ENCODE data around the gene TRIM2.

The TRIM2 gene

DNA sequence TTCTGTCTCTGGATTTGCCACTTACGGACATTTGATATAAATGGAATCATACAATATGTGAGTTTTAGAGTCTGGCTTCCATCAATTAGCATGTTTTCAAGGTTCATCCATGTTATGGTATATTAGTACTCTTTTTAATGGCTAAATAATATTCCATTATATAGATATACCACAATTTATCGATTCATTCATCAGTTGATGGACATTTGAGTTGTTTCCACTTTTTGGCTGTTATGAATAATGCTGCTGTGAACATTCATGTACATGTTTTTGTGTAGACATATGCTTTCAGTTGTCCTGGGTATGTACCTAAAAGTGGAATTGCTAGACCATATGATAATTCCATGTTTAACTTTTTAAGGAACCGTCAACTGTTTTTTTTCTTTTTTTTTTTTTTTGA is 79.0 kb downstream of the TRIM2 start:
- DNase-seq, result no peak

DNA sequence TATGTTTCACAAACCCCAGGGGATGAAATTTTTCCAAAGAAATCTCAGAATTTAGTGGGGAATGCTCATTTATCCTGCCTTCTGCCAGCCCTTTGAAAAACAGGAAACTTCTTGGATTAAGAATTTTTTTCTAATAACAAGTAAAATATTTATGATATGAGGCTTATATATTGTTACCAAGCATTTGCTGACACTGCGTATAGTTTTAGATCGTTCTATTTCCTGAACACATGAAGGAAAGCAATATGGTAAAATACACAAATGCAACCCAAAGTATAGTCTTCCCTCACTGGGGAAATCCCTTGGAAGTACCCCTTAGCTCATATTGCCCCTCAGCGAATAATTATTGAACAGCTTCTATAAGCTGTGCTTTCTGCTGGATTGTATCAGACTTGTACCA is 85.9 kb downstream of the TRIM2 start:
- DNase-seq, result no peak

DNA sequence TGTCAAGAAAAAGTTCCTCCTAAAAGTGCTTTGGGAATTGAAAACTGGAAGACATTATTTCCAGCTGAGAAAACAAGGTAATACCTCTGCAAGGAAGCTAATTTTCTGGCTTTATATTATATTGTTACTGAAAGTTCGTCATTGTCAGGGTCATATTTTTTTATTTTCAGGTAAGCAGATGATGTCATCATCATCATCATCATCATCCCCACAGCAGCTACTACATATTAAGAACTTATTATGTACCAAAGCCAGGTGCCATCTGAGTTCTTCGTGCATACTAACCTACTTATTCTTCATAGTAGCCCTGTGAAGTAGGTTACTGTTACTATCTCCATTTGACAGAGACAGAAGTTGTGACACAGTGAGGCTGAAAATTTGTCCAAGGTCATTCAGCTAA is 87.3 kb downstream of the TRIM2 start:
- DNase-seq, result no peak

DNA sequence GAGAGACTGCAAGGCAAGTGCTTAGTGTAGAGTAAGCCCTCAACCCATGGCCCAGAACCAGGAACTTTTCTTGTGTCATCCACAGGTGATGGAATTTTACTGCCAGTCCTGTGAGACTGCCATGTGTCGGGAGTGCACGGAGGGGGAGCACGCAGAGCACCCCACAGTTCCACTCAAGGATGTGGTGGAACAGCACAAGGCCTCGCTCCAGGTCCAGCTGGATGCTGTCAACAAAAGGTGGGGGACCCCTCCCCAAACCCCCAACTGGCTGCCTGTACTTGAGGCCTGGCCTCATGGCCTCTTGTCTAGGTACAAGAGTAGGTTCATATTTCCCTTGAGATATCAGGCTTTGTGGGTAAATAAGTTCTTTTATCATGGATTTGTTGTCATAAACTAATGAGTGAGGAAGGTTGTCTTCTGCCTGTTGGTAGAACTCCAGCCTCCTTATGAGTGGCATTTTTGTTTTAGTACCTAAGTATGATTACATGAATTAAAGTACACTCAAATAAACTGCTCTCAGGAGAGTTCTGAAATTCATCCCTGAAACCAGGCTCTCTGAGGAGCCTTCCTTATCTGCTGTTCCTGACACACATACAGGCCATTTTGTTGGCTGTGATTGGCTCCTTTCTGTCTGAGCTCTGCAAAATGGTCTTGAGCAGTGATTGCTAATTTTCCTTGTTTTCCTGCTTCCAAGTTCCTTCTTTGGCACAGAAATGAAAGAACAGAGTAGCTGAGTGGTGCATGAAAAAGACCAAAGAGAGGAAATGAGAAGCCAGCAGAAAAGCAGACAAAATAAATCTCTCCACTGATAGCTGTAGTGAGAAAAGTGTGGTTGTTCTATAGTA is 88.9 kb downstream of the TRIM2 start:
- DNase-seq, result no peak

DNA sequence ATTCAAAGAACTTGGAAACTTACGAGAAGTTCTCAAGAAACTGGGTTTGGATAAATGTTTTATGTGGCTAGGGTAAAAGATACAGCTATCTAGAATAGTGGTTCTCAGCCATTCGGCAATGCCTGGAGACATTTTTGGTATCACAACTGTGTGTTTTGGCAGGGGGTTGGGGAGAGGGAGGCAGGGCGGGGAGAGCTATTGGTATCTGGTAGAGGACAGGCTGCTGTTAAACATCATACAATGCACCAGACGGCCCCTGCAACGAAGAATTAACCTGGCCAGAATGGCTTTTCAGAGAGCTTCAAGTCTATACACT is 89.5 kb downstream of the TRIM2 start:
- DNase-seq, result no peak

DNA sequence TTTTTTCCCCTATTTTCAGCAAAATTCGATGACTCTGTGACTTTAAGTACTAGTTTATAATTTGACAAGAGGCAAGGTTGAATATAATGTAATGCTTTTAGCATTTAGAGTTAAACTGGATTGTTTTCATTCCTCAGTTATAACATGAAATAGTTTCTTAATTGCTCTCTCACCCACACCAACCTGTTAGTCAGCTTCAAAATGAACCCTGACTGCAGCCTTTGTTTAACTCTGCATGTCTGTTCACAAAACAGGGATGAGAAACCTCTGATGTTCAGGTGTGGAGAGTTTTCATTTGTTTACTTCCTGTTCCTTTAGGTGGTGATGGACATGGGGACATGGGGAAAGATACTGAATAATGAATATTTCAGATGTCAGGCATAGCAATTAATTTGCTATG is 90.4 kb downstream of the TRIM2 start:
- no peak for DNase-seq

DNA sequence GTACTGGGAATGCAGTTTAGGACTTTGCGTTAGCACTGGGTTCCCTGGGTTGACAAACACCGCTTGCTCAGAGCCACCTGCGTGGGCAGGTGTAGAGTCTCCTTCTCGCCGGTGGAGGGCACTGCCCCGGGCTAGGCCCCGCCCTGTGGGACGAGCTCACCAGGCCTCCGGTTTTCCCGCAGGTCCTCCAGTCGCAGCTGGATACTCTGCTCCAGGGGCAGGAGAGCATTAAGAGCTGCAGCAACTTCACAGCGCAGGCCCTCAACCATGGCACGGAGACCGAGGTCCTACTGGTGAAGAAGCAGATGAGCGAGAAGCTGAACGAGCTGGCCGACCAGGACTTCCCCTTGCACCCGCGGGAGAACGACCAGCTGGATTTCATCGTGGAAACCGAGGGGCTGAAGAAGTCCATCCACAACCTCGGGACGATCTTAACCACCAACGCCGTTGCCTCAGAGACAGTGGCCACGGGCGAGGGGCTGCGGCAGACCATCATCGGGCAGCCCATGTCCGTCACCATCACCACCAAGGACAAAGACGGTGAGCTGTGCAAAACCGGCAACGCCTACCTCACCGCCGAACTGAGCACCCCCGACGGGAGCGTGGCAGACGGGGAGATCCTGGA is 91.0 kb downstream of the TRIM2 start:
- DNase-seq, result no peak

DNA sequence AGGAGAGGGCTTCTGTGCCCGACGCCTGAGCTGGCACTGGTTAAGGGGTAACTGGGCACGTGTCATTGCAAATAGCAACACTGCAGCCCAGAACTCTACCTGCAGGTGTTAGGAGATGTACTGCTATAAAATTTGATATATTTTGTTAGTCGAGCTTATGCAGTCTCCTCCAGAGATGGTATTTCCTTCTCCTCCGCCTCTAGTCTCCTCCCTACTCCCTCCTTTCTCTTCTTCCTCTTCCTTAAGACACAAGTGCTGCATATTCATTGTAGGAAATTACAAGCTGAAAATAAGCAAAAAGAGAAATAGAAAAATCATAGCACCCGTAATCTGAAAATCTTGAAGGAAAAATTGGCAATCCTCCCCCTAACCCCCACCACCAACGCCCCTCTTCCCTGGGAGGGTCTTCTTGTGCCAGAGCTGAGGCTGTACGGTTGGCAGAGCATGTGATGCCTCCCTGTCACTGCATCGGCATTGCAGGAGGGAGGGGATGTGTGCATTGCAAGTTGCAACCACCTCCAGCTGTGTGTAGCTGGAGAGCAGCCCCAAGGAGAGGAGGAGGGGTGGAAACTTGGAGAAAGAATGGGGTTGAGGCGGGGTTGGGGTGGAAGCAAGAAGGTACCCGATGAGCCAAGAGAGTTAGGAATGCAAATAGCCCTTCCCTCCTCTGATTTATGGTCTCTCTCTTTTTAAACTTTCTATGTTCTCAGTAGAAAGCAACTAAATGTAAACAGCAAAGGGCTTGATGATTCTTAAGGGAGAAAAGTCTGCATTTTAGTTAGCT is 92.0 kb downstream of the TRIM2 start:
- no peak for DNase-seq

DNA sequence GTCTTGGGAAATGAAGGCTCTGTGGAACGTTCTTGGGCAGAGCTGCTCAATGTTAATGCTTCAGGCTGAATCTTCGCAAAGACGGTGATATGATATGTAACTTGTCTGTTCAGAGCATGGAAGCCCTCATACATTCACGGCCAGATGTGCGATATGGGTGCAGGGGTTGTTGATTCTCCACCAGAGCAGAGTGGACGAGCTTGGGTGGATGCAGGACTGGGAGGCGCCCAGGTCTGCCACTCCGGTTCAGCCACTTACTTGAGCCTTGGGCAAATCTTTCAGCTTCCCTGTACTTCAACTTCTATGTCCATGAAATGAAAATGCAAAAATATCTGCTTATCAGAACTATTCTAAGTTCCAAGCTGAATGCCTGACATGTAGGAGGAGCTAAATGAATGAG is 92.9 kb downstream of the TRIM2 start:
- no peak for DNase-seq

DNA sequence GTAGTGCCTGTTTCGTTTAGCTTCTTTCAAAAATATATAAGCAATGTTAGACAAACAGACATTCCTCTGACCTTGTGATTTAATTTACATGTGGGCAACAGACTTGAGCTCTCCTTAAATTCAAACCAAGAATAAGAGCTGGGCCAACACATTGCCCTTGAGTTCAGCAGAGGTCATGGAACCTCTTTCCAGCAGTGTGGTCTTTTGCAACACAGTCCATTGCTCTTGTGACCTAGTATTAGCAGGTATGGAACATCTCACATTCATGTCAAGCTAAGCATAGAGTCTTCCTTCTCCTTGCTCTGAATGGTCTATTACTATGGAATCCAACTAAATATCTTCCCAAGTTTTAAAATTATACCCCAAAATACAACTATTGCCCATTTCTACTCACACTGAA is 106.5 kb downstream of the TRIM2 start:
- DNase-seq, result no peak

DNA sequence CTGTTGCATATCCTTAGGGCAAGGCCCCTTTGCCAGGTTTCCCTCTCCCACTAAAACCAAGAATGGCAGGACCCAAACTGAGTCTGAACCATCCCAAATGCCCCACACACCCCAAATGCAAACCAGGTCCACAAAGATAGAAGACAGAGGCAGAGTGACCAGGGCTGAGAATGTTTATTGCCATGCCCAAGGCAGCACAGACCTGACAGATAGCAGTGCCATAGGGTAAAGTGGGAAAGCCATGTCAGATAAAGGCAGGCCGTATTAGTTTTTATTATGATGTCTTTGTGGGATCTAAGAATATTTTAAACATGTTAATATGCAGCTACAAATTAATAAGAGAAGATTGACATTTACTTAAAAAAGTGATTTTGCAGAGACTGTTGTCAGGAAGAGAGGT is 110.7 kb downstream of the TRIM2 start:
- no peak for DNase-seq

DNA sequence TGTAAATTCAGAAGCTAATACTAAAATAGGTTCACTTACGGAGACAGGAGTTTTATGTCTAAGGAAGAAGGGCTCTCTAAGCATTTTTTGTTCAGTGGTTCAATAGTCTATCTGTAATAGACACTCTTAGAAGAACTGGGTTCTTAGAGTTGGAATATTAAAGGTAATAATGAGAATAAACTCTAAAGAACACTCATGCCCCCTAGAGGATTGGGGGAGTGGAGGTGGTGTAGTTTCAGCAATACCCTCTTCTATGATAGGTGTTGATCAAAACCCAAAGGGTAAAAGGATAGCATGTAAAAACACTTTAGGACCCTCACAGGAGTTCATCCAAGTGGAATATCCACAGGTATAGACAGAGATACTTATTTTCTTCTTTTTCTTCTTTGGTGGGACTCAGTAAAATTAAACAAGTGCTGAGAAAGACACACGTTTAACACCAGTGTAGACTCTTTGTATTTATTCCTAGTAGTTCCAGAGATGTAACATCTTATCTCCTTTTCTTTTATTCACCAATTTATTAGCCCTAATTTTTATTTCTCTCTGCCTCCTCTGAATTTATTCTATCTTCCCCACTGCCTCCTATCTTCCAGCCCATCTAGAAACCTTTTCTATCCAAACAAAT is 114.6 kb downstream of the TRIM2 start:
- peak; percentile 39 for DNase-seq

DNA sequence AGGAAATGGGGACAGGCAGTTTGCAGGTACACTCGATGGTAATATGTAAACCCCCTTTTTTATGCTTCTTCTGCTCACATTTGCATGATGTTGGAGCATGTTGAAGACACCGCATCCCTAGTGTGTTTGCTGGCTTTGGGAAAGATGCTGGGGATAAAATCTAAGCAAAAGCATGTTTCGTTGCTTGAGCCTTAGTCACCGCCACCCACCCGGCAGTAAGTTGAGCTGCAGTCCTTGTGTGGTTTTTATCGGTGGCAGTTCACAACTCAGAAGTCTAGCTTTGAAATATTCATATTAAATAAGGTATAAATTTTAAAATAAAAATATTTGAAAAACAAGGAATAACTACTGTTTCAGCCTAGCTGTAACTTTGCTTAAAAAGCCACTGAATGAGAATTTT is 118.5 kb downstream of the TRIM2 start:
- DNase-seq, result no peak

DNA sequence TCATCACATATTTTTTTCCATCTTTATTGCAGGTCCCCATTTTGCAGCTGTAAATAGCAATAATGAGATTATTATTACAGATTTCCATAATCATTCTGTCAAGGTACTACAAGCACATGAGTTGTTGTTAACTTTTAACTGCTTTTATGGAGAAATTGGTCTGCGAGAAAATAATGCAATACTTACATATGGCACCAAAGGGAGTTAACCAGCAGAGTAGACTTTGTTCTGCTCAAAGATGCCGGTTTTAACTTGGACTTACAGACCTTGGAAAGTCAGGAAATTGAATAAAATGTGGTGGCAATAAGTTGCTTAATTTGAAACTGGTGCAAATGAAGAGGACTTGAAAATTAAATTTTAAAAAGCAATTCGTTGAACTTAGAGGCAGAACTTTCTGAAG is 119.8 kb downstream of the TRIM2 start:
- DNase-seq, result no peak

DNA sequence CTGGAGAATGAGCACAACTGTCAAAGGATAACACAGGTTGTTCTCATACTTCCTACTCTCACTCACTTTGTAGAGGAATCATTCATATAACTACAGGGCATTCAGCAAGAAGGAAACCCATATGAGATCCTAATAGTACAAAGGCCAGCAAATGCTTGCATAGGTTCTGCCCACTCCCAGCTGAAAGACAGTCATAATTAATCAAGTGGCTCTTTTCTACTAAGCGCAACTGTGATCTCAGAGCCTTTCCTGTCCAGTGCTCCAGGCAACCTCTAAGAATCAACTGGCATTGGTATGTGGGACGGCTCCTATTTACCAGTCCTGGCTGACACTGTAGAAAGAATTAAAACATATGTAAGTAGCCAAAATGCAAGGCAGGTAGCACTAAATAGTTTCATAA is 121.3 kb downstream of the TRIM2 start:
- no peak for DNase-seq

DNA sequence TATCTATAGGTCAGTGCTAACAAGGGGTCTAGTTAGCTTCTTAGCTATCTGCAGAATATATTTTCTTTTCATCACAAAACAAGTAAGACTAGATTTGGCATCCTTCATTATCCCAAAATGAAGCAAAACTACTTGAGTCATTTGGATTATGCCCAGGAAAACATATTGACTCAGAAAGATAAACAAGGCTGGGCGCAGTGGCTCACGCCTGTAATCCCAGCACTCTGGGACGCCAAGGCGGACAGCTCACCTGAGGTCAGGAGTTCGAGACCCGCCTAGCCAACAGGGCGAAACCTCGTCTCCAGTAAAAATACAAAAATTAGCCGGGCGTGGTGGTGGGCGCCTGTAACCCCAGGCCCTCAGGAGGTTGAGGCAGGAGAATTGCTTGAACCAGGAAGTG is 122.3 kb downstream of the TRIM2 start:
- DNase-seq, result no peak

DNA sequence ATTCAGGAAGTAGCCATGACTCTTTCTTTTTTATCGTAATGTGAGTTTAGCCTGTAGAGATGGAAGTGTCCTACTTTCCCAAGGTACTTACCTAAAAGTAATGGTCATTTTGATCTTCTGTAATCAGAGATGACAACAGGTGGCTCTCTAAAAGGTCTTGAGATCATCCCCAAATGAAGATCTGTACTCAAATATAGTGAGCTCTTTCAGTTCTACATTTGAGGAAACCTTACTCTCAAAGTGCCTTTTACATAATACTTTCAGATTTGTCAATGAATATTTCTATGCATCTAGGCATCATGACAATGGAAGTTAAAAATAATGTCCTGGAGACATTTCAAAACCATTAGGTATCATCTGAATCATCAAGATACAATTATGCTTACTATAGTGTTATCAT is 123.0 kb downstream of the TRIM2 start:
- no peak for DNase-seq

DNA sequence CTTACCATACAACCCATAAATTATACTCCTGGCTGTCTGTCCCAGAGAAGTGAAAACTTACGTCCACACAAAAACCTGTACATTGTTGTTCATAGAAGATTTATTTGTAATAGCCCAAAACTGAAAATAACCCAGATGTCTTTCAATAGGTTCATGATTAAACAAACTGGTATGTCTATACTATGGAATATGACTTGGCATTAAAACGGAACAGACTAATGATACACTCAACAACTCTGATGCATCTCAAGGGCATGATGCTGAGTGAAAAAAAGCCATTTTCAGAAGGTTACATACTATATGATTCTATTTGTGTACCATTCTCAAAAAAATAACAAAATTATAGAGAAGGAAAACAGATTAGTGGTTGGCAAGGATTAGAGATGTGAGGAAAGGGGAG is 128.7 kb downstream of the TRIM2 start:
- no peak for DNase-seq

DNA sequence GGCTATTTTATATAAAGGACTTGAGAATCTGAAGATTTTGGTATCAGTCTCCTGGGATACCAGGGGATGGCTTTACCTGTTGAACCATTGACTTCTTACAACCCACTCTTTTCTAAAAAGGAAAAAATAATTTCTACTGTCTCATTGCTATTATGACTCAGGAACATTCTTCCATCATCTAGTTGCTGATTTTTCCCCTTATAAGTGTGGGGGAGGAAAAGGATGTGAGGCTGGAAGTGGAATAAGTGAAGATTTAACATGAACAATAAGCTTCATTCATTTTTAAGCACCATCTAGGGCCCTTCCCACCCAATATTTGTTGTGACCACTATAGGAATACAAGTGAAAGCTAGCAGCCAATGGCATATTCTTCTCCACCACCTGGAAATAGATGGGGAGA is 129.6 kb downstream of the TRIM2 start:
- no peak for DNase-seq

DNA sequence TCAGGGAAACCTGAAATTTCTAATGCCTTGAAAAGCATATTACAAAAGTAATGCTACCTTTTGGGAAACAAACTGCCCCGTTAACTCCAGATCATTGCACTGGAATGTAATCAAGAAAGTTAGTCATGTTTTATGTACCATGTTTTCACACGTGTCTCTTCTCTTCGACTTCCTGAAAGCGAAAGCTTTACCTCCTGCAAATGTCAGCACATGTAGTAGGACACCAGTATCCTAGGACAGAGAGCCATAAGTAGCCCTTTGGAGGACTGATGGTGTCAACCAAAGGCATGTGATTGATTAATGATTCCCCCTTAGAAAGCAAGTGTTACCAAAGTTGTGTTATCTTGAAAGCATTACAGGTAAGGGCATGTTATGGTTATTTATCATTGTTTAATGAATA is 131.4 kb downstream of the TRIM2 start:
- no peak for DNase-seq

DNA sequence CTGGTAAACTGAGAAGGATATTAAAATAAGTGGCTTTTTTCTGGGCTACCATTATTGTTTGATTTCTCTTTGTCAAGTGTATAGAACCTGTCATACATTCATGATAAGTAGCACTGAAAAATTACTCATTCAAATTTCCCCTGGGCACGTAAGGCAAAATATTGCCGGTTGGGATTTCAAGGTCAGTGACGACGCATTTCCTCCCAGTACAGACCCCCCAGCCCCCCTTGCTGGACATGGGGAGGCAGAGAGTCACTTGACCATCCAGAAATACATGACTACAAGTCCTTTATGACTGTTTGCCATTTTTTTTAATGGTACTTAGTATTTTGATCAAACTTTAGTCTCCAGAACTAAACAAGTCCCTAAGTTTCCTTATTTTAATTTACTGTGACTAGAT is 133.4 kb downstream of the TRIM2 start:
- no peak for DNase-seq

DNA sequence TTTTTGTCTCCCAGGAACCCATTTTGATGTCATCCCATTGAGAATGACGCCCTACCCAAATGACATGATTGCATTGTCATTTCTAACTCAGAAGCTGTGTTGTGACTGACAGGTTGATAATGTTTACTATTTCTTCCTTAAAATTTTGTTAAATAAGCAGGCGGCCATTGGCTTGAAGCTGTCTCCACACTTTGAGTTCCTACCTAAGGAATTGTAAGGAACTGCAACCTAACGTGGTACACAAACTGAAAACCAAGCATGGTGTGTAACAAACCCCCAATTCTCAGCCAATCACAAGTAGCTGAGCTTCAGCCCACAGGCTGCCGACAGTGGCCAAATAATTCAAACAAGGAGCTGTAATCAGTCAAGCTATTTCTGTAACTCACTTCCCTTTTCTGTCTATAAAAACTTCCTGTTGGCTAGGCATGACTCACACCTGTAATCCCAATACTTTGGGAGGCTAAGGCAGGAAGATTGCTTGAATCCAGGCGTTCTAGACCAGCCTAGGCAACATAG is 137.4 kb downstream of the TRIM2 start:
- no peak for DNase-seq

DNA sequence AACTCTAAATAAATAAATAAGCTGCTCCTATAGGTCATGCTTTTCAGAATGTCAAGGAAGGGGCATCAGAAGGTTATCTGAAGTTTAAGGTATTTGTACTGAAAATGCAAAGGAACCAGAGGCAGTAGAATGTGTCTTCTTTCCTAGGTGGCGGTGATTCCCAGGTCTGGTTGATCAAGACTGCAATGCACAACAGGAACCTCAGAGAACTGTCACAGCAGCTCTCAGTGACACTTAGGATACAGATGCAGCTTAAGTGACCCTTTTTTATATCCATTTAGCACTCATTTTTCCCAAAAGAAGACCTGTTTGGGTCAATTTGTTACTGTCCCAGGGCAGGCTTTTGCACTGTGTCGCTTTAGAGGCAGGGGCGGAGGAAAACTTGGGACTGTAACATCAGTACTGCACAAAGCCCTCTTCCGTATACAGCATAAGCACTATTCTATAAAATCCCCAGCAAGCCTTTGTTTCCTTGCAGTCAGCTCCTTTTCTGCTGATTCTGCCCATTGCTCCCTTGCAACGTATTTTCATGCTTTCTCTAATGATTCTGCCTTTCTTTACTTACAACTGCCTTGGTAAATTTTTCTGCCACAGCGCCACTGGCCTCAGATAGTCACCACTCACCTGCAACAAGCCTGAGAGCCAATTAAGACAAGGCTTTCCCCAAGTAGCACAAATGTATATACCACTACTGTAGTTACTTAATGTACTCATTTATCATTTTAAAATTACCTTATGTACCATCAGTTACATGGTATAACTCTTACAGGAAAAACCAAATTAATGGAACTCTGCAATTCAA is 138.7 kb downstream of the TRIM2 start:
- DNase-seq, result no peak
